HCT116 (cell line): ENCODE data around the gene NHP2. TPM values are rescaled to one million over a fixed set of nuclear protein-coding genes. Genes with fewer than 3 reads are reported as not detected.

ENCODE experiments used
- ATAC-seq: fragments of 200-7000 bp; cut with Tn5 transposase; 2 replicates; pipeline ENCODE4 v1.9.1; 2020; ENCODE audit warnings: mild to moderate bottlenecking, moderate library complexity
- BruUV-seq: library from RNA; stranded (reverse); fragments of 400-500 nt; replicated peaks from 2 replicates; lab custom pipeline; 2021; lab: Mats Ljungman, UMichigan
- CTCF ChIA-PET: fragments of 300-600 bp; sonication (Branson Sonifier 250); formaldehyde crosslinking; loops from one replicate; lab custom pipeline; 2021; ENCODE audit warnings: antibody characterized with exemption; lab: Charles Lee
- POLR2A ChIA-PET: fragments of 300-600, 350-600 bp; sonication (Branson Sonifier 250); formaldehyde crosslinking; loops from one replicate; lab custom pipeline; 2021; ENCODE audit warnings: antibody characterized with exemption; lab: Charles Lee
- RAD21 ChIA-PET, 2 experiments: fragments of 300-600 bp; sonication (Branson Sonifier 250); formaldehyde crosslinking; loops; one replicate each; lab custom pipeline; 2023; ENCODE audit warnings: low total read pairs in 2 of 2; ENCODE audit not compliant: uncharacterized antibody in 2 of 2, unreplicated experiment in 2 of 2, low non-redundant PET in 1 of 2; lab: Charles Lee
- DNase-seq: peaks from one replicate; pipeline ENCODE4 v3.0.0-alpha.2; 2010; ENCODE audit warnings: low read depth, low spot score
- H2AFZ ChIP-seq: fragments of 200-600 bp; shearing (Covaris generic), sonication (generic); 2 replicates; pipeline ENCODE4 v1.6.1; 2017; ENCODE audit warnings: low read depth, mixed run types, mixed read lengths, antibody characterized with exemption, low read length; ENCODE audit not compliant: poor library complexity, severe bottlenecking
- H3K27ac ChIP-seq: 2 replicates; pipeline ENCODE4 v1.5.1; 2012; ENCODE audit warnings: low read depth, low read length
- H3K27me3 ChIP-seq: fragments of 200-600 bp; sonication (generic); 2 replicates; pipeline ENCODE4 v1.6.1; 2016; ENCODE audit warnings: mixed run types, low read length, mixed read lengths; ENCODE audit not compliant: insufficient read depth
- H3K36me3 ChIP-seq, 2 experiments: fragments of 200-500 bp in 1 of 2; fragments of 200-600 bp in 1 of 2; sonication (Bioruptor generic) in 1 of 2; sonication (generic) in 1 of 2; 2 replicates each; pipeline versions ENCODE4 v1.5.1 to v1.6.1; 2014 to 2016; ENCODE audit warnings: low read length in 2 of 2, inconsistent platforms in 1 of 2, mixed read lengths in 1 of 2, mixed run types in 1 of 2; ENCODE audit not compliant: insufficient read depth in 2 of 2, control insufficient read depth in 1 of 2
- H3K4me1 ChIP-seq, 2 experiments: fragments of 200-600 bp in 1 of 2; sonication (generic) in 1 of 2; 2 replicates each; pipeline versions ENCODE4 v1.5.1 to v1.6.1; 2012 to 2017; ENCODE audit warnings: low read length in 2 of 2, inconsistent platforms in 1 of 2, mild to moderate bottlenecking in 1 of 2, mixed read lengths in 1 of 2, mixed run types in 1 of 2, moderate library complexity in 1 of 2; ENCODE audit not compliant: insufficient read depth in 2 of 2, control insufficient read depth in 1 of 2
- H3K4me2 ChIP-seq: fragments of 200-600 bp; sonication (generic); 2 replicates; pipeline ENCODE4 v1.6.1; 2017; ENCODE audit warnings: mixed run types, low read length, mixed read lengths
- H3K4me3 ChIP-seq, 2 experiments: fragments of 200-600 bp in 1 of 2; sonication (generic) in 1 of 2; replicated peaks in 1 of 2; 2 replicates each; pipeline ENCODE4 v1.5.1; 2011 to 2016; ENCODE audit warnings: low read length in 2 of 2, control low read depth in 1 of 2, low read depth in 1 of 2, mild to moderate bottlenecking in 1 of 2, mixed read lengths in 1 of 2, mixed run types in 1 of 2
- H3K79me2 ChIP-seq: fragments of 200-600 bp; sonication (generic); 2 replicates; pipeline ENCODE4 v1.6.1; 2017; ENCODE audit warnings: mild to moderate bottlenecking, mixed run types, low read length, moderate library complexity, mixed read lengths; ENCODE audit not compliant: insufficient read depth
- H3K9ac ChIP-seq: fragments of 200-600 bp; sonication (generic); 2 replicates; pipeline ENCODE4 v1.6.1; 2016; ENCODE audit warnings: low read length, mixed read lengths
- H3K9me2 ChIP-seq: fragments of 200-600 bp; sonication (generic), shearing (Covaris generic); 2 replicates; pipeline ENCODE4 v1.6.1; 2017; ENCODE audit warnings: mixed run types, mild to moderate bottlenecking, moderate library complexity; ENCODE audit not compliant: insufficient read depth
- H3K9me3 ChIP-seq, 2 experiments: fragments of 200-500 bp in 1 of 2; fragments of 200-600 bp in 1 of 2; sonication (Bioruptor generic) in 1 of 2; sonication (generic) in 1 of 2; 2 replicates each; pipeline ENCODE4 v1.6.1; 2014 to 2017; ENCODE audit warnings: low read length in 2 of 2, mixed read lengths in 2 of 2, inconsistent platforms in 1 of 2, low read depth in 1 of 2, mild to moderate bottlenecking in 1 of 2, mixed run types in 1 of 2, moderate library complexity in 1 of 2; ENCODE audit not compliant: control insufficient read depth in 1 of 2, insufficient read depth in 1 of 2
- H4K20me1 ChIP-seq: fragments of 200-600 bp; sonication (generic), shearing (Covaris generic); 2 replicates; pipeline ENCODE4 v1.6.1; 2017; ENCODE audit warnings: mixed run types, mild to moderate bottlenecking, moderate library complexity; ENCODE audit not compliant: insufficient read depth
- CEBPB ChIP-seq: IDR thresholded peaks from 2 replicates; pipeline ENCODE4 v1.6.1; 2012; ENCODE audit warnings: low read depth
- EGR1 ChIP-seq: IDR thresholded peaks from 2 replicates; pipeline ENCODE4 v1.6.1; 2012; ENCODE audit warnings: low read depth
- ELF1 ChIP-seq: IDR thresholded peaks from 2 replicates; pipeline ENCODE4 v1.6.1; 2012; ENCODE audit warnings: low read depth, borderline replicate concordance
- EZH2 ChIP-seq: fragments of 200-600 bp; sonication (generic); IDR thresholded peaks from 2 replicates; pipeline ENCODE4 v1.6.1; 2017; ENCODE audit warnings: antibody characterized with exemption, mixed run types
- EZH2phosphoT487 ChIP-seq: fragments of 200-600 bp; IDR thresholded peaks from 2 replicates; pipeline ENCODE4 v1.6.1; 2018; ENCODE audit warnings: antibody characterized with exemption, borderline replicate concordance
- FOSL1 ChIP-seq: IDR thresholded peaks from 2 replicates; pipeline ENCODE4 v1.6.1; 2012; ENCODE audit warnings: low read depth
- JUND ChIP-seq: IDR thresholded peaks from 2 replicates; pipeline ENCODE4 v1.6.1; 2012
- POLR2A ChIP-seq: IDR thresholded peaks from 2 replicates; pipeline ENCODE4 v1.7.0; 2011; ENCODE audit warnings: borderline replicate concordance; ENCODE audit not compliant: insufficient read depth, insufficient read length; ENCODE audit errors: extremely low read depth
- POLR2AphosphoS5 ChIP-seq: IDR thresholded peaks from 2 replicates; pipeline ENCODE4 v1.6.1; 2011; ENCODE audit warnings: mild to moderate bottlenecking, low read depth, low read length, moderate library complexity
- RAD21 ChIP-seq: IDR thresholded peaks from 2 replicates; pipeline ENCODE4 v1.6.1; 2012; ENCODE audit warnings: low read depth, mild to moderate bottlenecking
- SP1 ChIP-seq: IDR thresholded peaks from 2 replicates; pipeline ENCODE4 v1.6.1; 2012; ENCODE audit warnings: low read depth
- SRF ChIP-seq: IDR thresholded peaks from 2 replicates; pipeline ENCODE4 v1.6.1; 2012; ENCODE audit warnings: low read depth
- TCF7L2 ChIP-seq: IDR thresholded peaks from 2 replicates; pipeline ENCODE4 v1.7.0; 2011; ENCODE audit warnings: borderline replicate concordance, inconsistent platforms; ENCODE audit not compliant: insufficient read depth, insufficient read length; ENCODE audit errors: extremely low read depth
- YY1 ChIP-seq: IDR thresholded peaks from 2 replicates; pipeline ENCODE4 v1.6.1; 2011; ENCODE audit warnings: low read length, low read depth, moderate library complexity, mild to moderate bottlenecking; ENCODE audit not compliant: insufficient replicate concordance; ENCODE audit errors: extremely low read depth
- ZNF274 ChIP-seq: fragments of 200-500 bp; sonication (Bioruptor generic); IDR thresholded peaks from 2 replicates; pipeline ENCODE4 v1.6.1; 2014; ENCODE audit warnings: mild to moderate bottlenecking, low read depth, low read length, inconsistent platforms
- intact Hi-C: fragments of 100-400 bp; cut with micrococcal nuclease; formaldehyde crosslinking; loops from 2 replicates; pipeline ENCODE4 v1.10.0; 2022
- total RNA-seq: library from RNA; stranded (reverse); gene quantifications from one replicate; pipeline ENCODE4 v1.2.1, GENCODE V29; 2021; ENCODE audit not compliant: unreplicated experiment
- TF ChIP-seq, protein P1 (sequence below): IDR thresholded peaks from 2 replicates; pipeline ENCODE4 v1.6.1; 2012
- TF ChIP-seq, protein P2 (sequence below), 3 experiments: fragments of 200-600 bp in 1 of 3; sonication (generic) in 1 of 3; IDR thresholded peaks in 2 of 3; conservative IDR thresholded peaks in 1 of 3; 2 replicates each; pipeline ENCODE4 v1.5.1; 2012 to 2017; ENCODE audit warnings: low read depth in 2 of 3, low read length in 2 of 3, antibody characterized with exemption in 1 of 3, borderline replicate concordance in 1 of 3, control low read depth in 1 of 3, mild to moderate bottlenecking in 1 of 3, mixed read lengths in 1 of 3, mixed run types in 1 of 3, moderate library complexity in 1 of 3; ENCODE audit not compliant: insufficient read depth in 1 of 3
- TF ChIP-seq, protein P3 (sequence below): IDR thresholded peaks from 2 replicates; pipeline ENCODE4 v1.6.1; 2011; ENCODE audit warnings: mild to moderate bottlenecking, low read length, moderate library complexity; ENCODE audit not compliant: insufficient replicate concordance; ENCODE audit errors: extremely low read depth

NHP2 gene
- total RNA-seq, 1 experiment from 2014 or later, result 260 TPM

GRCh38 chr5:178196281-178196812 lies 42.7 kb upstream of the NHP2 start (continued):
- TF ChIP-seq ZNF274, result no peak
- no peak for TF ChIP-seq EZH2
- TF ChIP-seq EGR1, result no peak
- TF ChIP-seq JUND, result no peak
- no peak for TF ChIP-seq CEBPB
- no peak for TF ChIP-seq ELF1
- TF ChIP-seq, protein P1, sequence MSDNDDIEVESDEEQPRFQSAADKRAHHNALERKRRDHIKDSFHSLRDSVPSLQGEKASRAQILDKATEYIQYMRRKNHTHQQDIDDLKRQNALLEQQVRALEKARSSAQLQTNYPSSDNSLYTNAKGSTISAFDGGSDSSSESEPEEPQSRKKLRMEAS, result no peak

DNA sequence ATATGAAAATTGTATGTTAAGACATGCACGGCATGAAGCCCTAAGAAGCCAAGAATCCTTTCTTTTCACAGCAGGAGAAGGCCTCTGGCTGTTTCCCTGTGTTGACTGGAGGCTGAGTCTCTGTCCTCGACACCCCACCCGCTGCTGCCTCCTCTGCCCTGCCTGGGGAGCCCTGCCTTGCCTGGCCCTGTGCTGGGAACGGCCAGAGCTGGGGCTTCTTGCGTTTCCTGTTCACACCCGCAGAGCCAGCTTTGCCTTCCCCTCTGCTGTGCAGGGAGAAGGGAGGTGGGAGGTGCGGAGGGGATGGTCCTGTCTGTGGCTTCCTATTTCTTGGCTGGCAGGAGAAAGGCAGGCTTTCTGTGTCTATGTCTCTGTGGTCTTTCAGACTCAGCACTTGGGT lies 40.3 kb upstream of the NHP2 start:
- intact Hi-C loops, result no loop called here

More for the DNA sequence above, 40.3 kb upstream of the NHP2 start:
- ChIA-PET POLR2A (no interaction called here), CTCF (no interaction called here), RAD21 (no interaction called here)
- Histone ChIP-seq H3K4me3 (no peak overlapping the region), H3K9me3 (peaks cover 0 to 3% of the 10 kb centered on the region in 2 experiments; a peak in 1 of 4 replicates), H3K36me3 (no peaks in the 10 kb centered on the region), H4K20me1 (no peaks in the 10 kb centered on the region), H3K9ac (no peak overlapping the region), H3K4me2 (no peak overlapping the region), H3K79me2 (no peaks in the 10 kb centered on the region), H3K27me3 (no peaks in the 10 kb centered on the region), H2AFZ (no peak overlapping the region), H3K4me1 (no peaks in the 10 kb centered on the region), H3K9me2 (no peaks in the 10 kb centered on the region), H3K27ac (no peak overlapping the region)
- ATAC-seq (no peak), DNase-seq (no peak)
- no TSS peak for BruUV-seq
- TF ChIP-seq TCF7L2 (no peak), CEBPB (no peak), FOSL1 (no peak), POLR2AphosphoS5 (no peak), EZH2phosphoT487 (no peak), ZNF274 (no peak), SP1 (no peak), RAD21 (no peak), POLR2A (no peak), JUND (no peak), SRF (no peak), YY1 (no peak), ELF1 (no peak)
- TF ChIP-seq, protein P1, result no peak
- TF ChIP-seq, protein P2, sequence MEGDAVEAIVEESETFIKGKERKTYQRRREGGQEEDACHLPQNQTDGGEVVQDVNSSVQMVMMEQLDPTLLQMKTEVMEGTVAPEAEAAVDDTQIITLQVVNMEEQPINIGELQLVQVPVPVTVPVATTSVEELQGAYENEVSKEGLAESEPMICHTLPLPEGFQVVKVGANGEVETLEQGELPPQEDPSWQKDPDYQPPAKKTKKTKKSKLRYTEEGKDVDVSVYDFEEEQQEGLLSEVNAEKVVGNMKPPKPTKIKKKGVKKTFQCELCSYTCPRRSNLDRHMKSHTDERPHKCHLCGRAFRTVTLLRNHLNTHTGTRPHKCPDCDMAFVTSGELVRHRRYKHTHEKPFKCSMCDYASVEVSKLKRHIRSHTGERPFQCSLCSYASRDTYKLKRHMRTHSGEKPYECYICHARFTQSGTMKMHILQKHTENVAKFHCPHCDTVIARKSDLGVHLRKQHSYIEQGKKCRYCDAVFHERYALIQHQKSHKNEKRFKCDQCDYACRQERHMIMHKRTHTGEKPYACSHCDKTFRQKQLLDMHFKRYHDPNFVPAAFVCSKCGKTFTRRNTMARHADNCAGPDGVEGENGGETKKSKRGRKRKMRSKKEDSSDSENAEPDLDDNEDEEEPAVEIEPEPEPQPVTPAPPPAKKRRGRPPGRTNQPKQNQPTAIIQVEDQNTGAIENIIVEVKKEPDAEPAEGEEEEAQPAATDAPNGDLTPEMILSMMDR (IDR thresholded peaks at IDR 0.05 in 2 of 3, conservative IDR thresholded peaks at IDR 0.05 in 1 of 3; ENCODE audit: borderline replicate concordance in 1 of 3, insufficient read depth in 1 of 3, low read depth in 2 of 3, low read length in 2 of 3), result no peak
- TF ChIP-seq, protein P3, sequence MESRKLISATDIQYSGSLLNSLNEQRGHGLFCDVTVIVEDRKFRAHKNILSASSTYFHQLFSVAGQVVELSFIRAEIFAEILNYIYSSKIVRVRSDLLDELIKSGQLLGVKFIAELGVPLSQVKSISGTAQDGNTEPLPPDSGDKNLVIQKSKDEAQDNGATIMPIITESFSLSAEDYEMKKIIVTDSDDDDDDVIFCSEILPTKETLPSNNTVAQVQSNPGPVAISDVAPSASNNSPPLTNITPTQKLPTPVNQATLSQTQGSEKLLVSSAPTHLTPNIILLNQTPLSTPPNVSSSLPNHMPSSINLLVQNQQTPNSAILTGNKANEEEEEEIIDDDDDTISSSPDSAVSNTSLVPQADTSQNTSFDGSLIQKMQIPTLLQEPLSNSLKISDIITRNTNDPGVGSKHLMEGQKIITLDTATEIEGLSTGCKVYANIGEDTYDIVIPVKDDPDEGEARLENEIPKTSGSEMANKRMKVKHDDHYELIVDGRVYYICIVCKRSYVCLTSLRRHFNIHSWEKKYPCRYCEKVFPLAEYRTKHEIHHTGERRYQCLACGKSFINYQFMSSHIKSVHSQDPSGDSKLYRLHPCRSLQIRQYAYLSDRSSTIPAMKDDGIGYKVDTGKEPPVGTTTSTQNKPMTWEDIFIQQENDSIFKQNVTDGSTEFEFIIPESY, result no peak
